K562 (cell line): Measurements from ENCODE around the gene TSEN34. TPM values are rescaled to one million over a fixed set of nuclear protein-coding genes. Genes with fewer than 3 reads are reported as not detected.

ENCODE experiments used
- ARHGAP35 ChIP-seq: fragments of 450-650 bp; IDR thresholded peaks from 2 replicates; pipeline ENCODE4 v1.6.1; 2018; ENCODE audit not compliant: partially characterized antibody
- CXXC5 ChIP-seq: fragments of 250-450 bp; sonication (Bioruptor Pico); IDR thresholded peaks from 2 replicates; pipeline ENCODE4 v1.8.0; 2022; ENCODE audit warnings: inconsistent platforms, mild to moderate bottlenecking, moderate library complexity
- GABPB2 ChIP-seq: fragments of 250-450 bp; sonication (Bioruptor Pico); conservative IDR thresholded peaks from 2 replicates; pipeline ENCODE4 v1.5.1; 2021; ENCODE audit warnings: mild to moderate bottlenecking
- MAZ ChIP-seq, 2 experiments: fragments of 450-650 bp in 1 of 2; sonication (generic) in 1 of 2; formaldehyde crosslinking; IDR thresholded peaks in 1 of 2; conservative IDR thresholded peaks in 1 of 2; 2 replicates each; pipeline versions ENCODE4 v1.4.0 to v1.5.0; 2020; ENCODE audit warnings: mild to moderate bottlenecking in 1 of 2, missing genetic modification reagents in 1 of 2
- NCOA2 ChIP-seq, 2 experiments: fragments of 450-650 bp; IDR thresholded peaks; 2 replicates each; pipeline ENCODE4 v1.6.1; 2018; ENCODE audit warnings: mild to moderate bottlenecking in 2 of 2, moderate library complexity in 1 of 2; ENCODE audit not compliant: partially characterized antibody in 2 of 2
- OTX1 ChIP-seq: fragments of 450-650 bp; formaldehyde crosslinking; IDR thresholded peaks from 2 replicates; pipeline ENCODE4 v1.4.0; 2022; ENCODE audit warnings: mild to moderate bottlenecking
- POLR2A ChIP-seq: fragments of 450-650 bp; conservative IDR thresholded peaks from 2 replicates; pipeline ENCODE4 v1.6.1; 2016
- POLR3G ChIP-seq: IDR thresholded peaks from 2 replicates; pipeline ENCODE4 v1.6.1; 2011; ENCODE audit not compliant: insufficient read length, insufficient replicate concordance; ENCODE audit errors: extremely low read depth
- ZKSCAN3 ChIP-seq: fragments of 250-450 bp; sonication (Bioruptor Pico); IDR thresholded peaks from 2 replicates; pipeline ENCODE4 v1.4.0; 2020
- ZNF134 ChIP-seq: fragments of 250-450 bp; sonication (Bioruptor Pico); conservative IDR thresholded peaks from 2 replicates; pipeline ENCODE4 v1.4.0; 2020
- ZNF436 ChIP-seq: fragments of 250-450, 450-650 bp; sonication (Bioruptor Pico); formaldehyde crosslinking; IDR thresholded peaks from 2 replicates; pipeline ENCODE4 v1.7.0; 2020; ENCODE audit warnings: mild to moderate bottlenecking
- ZNF695 ChIP-seq: fragments of 450-650 bp; formaldehyde crosslinking; IDR thresholded peaks from 2 replicates; pipeline ENCODE4 v1.4.0; 2020; ENCODE audit warnings: mild to moderate bottlenecking, moderate library complexity
- ZNF766 ChIP-seq: fragments of 200-800 bp; sonication (Bioruptor generic); conservative IDR thresholded peaks from 2 replicates; pipeline ENCODE4 v1.6.1; 2016; ENCODE audit warnings: missing genetic modification characterization, missing compliant biosample characterization
- ZSCAN32 ChIP-seq: fragments of 450-650 bp; formaldehyde crosslinking; IDR thresholded peaks from 2 replicates; pipeline ENCODE4 v1.4.0; 2020; ENCODE audit warnings: mild to moderate bottlenecking, moderate library complexity
- polyA plus RNA-seq, 8 experiments: library from polyadenylated mRNA; depleted of rRNA in 4 of 8; stranded (reverse) in 5 of 8; unstranded in 3 of 8; fragments of >200 nt; fragmentation: Nextera tagmentation in 2 of 8; fragmentation: Illumina TruSeq in 1 of 8; extraction: Ambion mirVana in 2 of 8; extraction: Trizol in 1 of 8; gene quantifications; 2 replicates each; pipeline versions ENCODE4 v1.2.1 to v1.2.3, GENCODE V29; 2011 to 2014; ENCODE audit warnings: inconsistent platforms in 1 of 8, missing spikeins in 1 of 8
- total RNA-seq, 7 experiments: library from RNA; depleted of rRNA in 6 of 7; stranded (reverse); fragments of >200 nt in 6 of 7; fragmentation: Illumina TruSeq in 2 of 7; extraction: Trizol in 2 of 7; gene quantifications; 2 replicates each; pipeline versions ENCODE4 v1.2.1 to v1.2.3, GENCODE V29; 2011 to 2021; ENCODE audit warnings: low replicate concordance in 1 of 7
- TF ChIP-seq, protein P1 (sequence below): fragments of 450-650 bp; IDR thresholded peaks from 2 replicates; pipeline ENCODE4 v1.7.0; 2016; ENCODE audit warnings: borderline replicate concordance
- TF ChIP-seq, protein P2 (sequence below): fragments of 250-450 bp; sonication (Bioruptor Pico); IDR thresholded peaks from 2 replicates; pipeline ENCODE4 v1.8.0; 2022; ENCODE audit warnings: inconsistent platforms, mild to moderate bottlenecking, moderate library complexity, borderline replicate concordance
- TF ChIP-seq, protein P3 (sequence below): sonication (generic); formaldehyde crosslinking; IDR thresholded peaks from 2 replicates; pipeline ENCODE4 v1.8.1; 2023; ENCODE audit warnings: mild to moderate bottlenecking, missing genetic modification reagents
- TF ChIP-seq, protein P4 (sequence below): fragments of 450-650 bp; IDR thresholded peaks from 2 replicates; pipeline ENCODE4 v1.6.1; 2016; ENCODE audit warnings: borderline replicate concordance
- TF ChIP-seq, protein P5 (sequence below): fragments of 250-450 bp; sonication (Bioruptor Pico); IDR thresholded peaks from 2 replicates; pipeline ENCODE4 v1.5.1; 2021; ENCODE audit warnings: mild to moderate bottlenecking

TSEN34 gene
- total and polyA plus RNA-seq, 9 of the 15 experiments (the other 6 are each of a cell fraction or from before 2014, with no cell fraction given) = 3.1 to 57.6 (median 29.5) TPM

DNA sequence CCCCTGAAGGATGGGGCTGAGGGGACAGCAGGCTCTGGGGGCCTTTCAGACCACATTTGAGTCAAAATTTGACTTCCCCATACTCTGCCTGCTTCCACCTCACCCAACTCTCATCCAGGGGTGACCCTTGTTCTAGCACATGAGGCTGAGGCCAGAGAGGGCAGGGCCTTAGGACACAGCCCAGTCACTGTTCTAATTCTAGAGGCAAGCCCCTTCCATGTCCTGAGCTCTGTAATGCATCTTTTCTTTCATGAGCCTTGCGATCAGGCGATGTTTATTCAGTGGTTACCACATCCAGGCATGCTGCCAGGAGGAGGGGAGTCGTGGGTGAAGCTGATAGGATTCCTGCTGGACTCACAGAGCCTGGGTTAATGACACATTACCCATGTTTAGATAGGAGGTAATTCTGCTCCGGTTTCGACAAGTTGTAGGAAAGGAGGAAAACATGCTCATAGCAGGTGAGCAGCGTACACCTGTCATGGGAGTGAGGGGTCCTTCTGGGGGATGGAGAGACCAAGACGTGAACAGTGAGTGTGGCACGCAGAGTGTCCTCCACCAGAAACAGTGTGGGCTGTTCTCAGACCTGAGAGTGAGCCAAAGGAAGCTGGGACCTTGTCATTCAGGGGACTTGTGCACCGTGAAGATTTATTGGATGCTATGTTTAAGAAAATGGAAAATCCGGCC lies 18.8 kb downstream of the TSEN34 start (continued):
- TF ChIP-seq, protein P1, sequence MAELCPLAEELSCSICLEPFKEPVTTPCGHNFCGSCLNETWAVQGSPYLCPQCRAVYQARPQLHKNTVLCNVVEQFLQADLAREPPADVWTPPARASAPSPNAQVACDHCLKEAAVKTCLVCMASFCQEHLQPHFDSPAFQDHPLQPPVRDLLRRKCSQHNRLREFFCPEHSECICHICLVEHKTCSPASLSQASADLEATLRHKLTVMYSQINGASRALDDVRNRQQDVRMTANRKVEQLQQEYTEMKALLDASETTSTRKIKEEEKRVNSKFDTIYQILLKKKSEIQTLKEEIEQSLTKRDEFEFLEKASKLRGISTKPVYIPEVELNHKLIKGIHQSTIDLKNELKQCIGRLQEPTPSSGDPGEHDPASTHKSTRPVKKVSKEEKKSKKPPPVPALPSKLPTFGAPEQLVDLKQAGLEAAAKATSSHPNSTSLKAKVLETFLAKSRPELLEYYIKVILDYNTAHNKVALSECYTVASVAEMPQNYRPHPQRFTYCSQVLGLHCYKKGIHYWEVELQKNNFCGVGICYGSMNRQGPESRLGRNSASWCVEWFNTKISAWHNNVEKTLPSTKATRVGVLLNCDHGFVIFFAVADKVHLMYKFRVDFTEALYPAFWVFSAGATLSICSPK = no peak
- no peak for TF ChIP-seq ZNF134
- peak; percentile 23 to 52; a peak in 1 of 4 replicates for TF ChIP-seq MAZ (CRISPR knock-in tag; conservative IDR thresholded peaks at IDR 0.05 in 1 of 2, IDR thresholded peaks at IDR 0.05 in 1 of 2)
- no peak for TF ChIP-seq ZKSCAN3 (CRISPR knock-in tag)
- no peak for TF ChIP-seq POLR2A
- TF ChIP-seq NCOA2 (IDR thresholded peaks at IDR 0.05; ENCODE audit: partially characterized antibody in 2 of 2) = no peak
- TF ChIP-seq ZSCAN32 = no peak
- TF ChIP-seq, protein P2, sequence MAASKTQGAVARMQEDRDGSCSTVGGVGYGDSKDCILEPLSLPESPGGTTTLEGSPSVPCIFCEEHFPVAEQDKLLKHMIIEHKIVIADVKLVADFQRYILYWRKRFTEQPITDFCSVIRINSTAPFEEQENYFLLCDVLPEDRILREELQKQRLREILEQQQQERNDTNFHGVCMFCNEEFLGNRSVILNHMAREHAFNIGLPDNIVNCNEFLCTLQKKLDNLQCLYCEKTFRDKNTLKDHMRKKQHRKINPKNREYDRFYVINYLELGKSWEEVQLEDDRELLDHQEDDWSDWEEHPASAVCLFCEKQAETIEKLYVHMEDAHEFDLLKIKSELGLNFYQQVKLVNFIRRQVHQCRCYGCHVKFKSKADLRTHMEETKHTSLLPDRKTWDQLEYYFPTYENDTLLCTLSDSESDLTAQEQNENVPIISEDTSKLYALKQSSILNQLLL (CRISPR knock-in tag) = no peak
- no peak for TF ChIP-seq OTX1 (CRISPR knock-in tag)
- TF ChIP-seq, protein P3, sequence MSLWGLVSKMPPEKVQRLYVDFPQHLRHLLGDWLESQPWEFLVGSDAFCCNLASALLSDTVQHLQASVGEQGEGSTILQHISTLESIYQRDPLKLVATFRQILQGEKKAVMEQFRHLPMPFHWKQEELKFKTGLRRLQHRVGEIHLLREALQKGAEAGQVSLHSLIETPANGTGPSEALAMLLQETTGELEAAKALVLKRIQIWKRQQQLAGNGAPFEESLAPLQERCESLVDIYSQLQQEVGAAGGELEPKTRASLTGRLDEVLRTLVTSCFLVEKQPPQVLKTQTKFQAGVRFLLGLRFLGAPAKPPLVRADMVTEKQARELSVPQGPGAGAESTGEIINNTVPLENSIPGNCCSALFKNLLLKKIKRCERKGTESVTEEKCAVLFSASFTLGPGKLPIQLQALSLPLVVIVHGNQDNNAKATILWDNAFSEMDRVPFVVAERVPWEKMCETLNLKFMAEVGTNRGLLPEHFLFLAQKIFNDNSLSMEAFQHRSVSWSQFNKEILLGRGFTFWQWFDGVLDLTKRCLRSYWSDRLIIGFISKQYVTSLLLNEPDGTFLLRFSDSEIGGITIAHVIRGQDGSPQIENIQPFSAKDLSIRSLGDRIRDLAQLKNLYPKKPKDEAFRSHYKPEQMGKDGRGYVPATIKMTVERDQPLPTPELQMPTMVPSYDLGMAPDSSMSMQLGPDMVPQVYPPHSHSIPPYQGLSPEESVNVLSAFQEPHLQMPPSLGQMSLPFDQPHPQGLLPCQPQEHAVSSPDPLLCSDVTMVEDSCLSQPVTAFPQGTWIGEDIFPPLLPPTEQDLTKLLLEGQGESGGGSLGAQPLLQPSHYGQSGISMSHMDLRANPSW = no peak
- TF ChIP-seq, protein P4, sequence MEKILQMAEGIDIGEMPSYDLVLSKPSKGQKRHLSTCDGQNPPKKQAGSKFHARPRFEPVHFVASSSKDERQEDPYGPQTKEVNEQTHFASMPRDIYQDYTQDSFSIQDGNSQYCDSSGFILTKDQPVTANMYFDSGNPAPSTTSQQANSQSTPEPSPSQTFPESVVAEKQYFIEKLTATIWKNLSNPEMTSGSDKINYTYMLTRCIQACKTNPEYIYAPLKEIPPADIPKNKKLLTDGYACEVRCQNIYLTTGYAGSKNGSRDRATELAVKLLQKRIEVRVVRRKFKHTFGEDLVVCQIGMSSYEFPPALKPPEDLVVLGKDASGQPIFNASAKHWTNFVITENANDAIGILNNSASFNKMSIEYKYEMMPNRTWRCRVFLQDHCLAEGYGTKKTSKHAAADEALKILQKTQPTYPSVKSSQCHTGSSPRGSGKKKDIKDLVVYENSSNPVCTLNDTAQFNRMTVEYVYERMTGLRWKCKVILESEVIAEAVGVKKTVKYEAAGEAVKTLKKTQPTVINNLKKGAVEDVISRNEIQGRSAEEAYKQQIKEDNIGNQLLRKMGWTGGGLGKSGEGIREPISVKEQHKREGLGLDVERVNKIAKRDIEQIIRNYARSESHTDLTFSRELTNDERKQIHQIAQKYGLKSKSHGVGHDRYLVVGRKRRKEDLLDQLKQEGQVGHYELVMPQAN = no peak
- TF ChIP-seq POLR3G = no peak
- no peak for TF ChIP-seq ZNF436
- TF ChIP-seq GABPB2 (CRISPR knock-in tag) = no peak
- TF ChIP-seq, protein P5, sequence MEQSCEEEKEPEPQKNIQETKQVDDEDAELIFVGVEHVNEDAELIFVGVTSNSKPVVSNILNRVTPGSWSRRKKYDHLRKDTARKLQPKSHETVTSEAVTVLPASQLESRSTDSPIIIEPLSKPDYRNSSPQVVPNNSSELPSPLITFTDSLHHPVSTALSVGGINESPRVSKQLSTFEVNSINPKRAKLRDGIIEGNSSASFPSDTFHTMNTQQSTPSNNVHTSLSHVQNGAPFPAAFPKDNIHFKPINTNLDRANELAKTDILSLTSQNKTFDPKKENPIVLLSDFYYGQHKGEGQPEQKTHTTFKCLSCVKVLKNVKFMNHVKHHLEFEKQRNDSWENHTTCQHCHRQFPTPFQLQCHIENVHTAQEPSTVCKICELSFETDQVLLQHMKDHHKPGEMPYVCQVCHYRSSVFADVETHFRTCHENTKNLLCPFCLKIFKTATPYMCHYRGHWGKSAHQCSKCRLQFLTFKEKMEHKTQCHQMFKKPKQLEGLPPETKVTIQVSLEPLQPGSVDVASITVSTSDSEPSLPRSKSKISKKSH (CRISPR knock-in tag) = no peak
- TF ChIP-seq CXXC5 (CRISPR knock-in tag) = peak; percentile 45
- peak; percentile 60; the same call in 1 of the 2 replicates for TF ChIP-seq ZNF766 (CRISPR knock-in tag)
- no peak for TF ChIP-seq ZNF695 (CRISPR knock-in tag)
- TF ChIP-seq ARHGAP35 = no peak
